Measurements from ENCODE around the gene DOCK11. TPM values are rescaled to one million over a fixed set of nuclear protein-coding genes. Genes with fewer than 3 reads are reported as not detected.

Gene DOCK11
- polyA plus RNA-seq, 1 donor from 2014 or later, result 22.3 TPM

DNA sequence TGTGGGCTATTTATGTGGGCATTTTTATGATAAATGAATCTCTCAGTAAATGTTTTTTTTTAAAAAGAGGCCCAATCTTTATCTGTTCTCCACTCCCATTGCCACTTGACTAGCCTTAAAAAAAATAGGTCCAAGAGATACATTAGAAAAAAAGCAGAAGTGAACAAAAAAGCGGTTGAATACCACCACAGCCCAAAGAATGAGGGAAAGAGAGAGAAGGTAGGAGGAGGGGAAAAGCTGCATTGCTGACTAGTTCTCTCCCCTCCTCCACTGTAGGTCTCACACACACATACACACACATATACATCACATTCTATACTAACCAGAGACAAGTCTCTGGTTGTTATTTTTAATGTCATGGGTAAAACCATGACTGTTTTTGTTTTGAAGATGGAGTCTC is 136.0 kb downstream of the DOCK11 start:
- peak overlapping the region in 3 of 4 donors; percentile 5 to 77 (median 48) for H3K4me3 Mint-ChIP-seq
- H3K27me3 Mint-ChIP-seq, result peaks cover 3% of the 10 kb centered on the region
- H3K36me3 Mint-ChIP-seq, result peaks cover 3% of the 10 kb centered on the region
- no peaks in the 10 kb centered on the region for H3K9me3 Mint-ChIP-seq
- peaks cover 13 to 18% (median 14%) of the 10 kb centered on the region in 3 donors for H3K4me1 Mint-ChIP-seq
- peak overlapping the region; percentile 3 to 74 (median 69) for H3K27ac Mint-ChIP-seq

DNA sequence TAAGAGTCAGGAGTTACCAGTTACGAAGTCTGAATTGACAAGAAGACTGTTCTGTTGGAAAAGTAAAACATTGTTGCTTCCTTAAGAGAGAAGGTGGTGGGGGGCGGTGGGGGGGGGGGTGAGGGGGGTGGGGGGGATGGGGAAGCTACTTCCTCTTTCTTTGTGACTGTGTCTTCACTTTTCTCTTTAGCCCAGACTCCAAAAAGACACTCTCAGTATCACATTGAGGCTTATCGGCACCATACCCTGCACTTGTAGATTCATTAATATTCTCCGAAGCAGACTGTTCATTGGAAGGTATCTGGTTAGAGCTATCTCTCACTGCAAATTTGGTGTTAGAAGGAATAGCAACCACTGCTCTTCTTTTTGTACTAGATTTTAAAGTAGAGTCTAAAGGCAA is 137.2 kb downstream of the DOCK11 start:
- Mint-ChIP-seq H3K27ac (peak overlapping the region in 2 of 3 donors; percentile 64 to 69), H3K27me3 (peaks cover 3% of the 10 kb centered on the region), H3K4me1 (peaks cover 13 to 18% (median 14%) of the 10 kb centered on the region in 3 donors), H3K9me3 (no peaks in the 10 kb centered on the region), H3K36me3 (peaks cover 3% of the 10 kb centered on the region), H3K4me3 (peak overlapping the region in 1 of 4 donors; percentile 50)

DNA sequence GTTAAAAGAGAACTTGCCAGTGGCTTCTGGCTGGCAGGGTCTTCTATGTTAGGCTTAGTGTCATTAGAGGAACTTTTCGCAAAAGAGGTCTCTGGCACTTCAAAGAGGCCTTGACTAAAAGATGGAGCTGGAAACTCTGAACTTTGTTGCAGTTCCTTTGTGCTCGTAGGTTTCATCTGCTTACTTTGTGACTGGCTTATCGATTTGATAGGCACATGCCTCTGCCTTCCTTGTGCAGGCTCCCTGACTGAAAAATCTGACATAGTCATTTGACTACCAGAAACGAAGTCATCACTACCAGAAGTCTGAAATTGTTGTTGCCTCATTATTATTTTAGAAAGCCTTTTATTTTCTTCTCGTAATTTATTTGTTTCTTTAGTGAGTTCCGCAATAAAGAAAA is 137.9 kb downstream of the DOCK11 start:
- peaks cover 3% of the 10 kb centered on the region for H3K27me3 Mint-ChIP-seq
- H3K9me3 Mint-ChIP-seq, result no peaks in the 10 kb centered on the region
- peak overlapping the region in 1 of 4 donors; percentile 50 for H3K4me3 Mint-ChIP-seq
- H3K4me1 Mint-ChIP-seq, result peaks cover 13 to 18% (median 14%) of the 10 kb centered on the region in 3 donors
- H3K27ac Mint-ChIP-seq, result no peak overlapping the region
- peaks cover 3% of the 10 kb centered on the region for H3K36me3 Mint-ChIP-seq

DNA sequence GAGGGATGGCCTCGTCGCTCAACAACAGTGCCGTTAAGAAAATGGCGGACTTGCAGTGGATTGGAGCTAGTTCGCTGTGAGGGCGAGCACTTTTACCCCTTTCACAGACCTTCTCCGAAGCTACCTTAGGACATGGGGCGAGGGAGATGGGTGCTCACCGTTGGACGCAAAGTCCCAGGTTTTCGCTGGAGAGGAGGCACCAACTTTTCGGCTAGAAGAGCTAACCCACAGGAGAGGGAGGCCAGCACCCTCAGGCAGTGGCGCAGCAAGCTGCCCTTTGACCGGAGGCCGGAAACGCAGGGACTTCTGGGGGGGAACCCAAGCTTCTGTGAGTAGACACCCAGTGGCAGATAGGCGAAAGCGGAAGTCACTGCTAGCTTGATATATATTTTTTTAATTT is 138.7 kb downstream of the DOCK11 start:
- H3K27me3 Mint-ChIP-seq, result peaks cover 3% of the 10 kb centered on the region
- no peaks in the 10 kb centered on the region for H3K9me3 Mint-ChIP-seq
- H3K36me3 Mint-ChIP-seq, result peaks cover 3% of the 10 kb centered on the region
- no peak overlapping the region for H3K4me3 Mint-ChIP-seq
- peaks cover 13 to 18% (median 14%) of the 10 kb centered on the region in 3 donors for H3K4me1 Mint-ChIP-seq
- H3K27ac Mint-ChIP-seq, result no peak overlapping the region

DNA sequence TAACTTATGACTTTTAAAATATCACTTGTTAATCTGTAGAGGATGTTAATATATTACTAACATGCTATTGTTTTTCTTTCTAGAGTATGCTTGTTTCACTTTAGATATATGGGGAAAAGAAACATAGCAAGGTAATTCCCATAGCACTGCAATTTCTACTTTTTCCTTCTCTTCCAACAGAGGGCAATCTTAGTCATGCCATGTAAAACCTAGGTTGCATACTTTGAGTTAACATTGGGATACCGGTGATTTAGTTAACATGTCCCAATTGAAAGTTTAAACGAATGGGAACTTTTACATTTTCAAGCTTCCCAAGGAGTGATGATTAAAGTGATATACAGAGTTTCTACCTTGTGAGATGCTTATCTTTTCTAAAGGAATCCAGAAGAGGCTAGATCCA is 142.4 kb downstream of the DOCK11 start:
- Mint-ChIP-seq H3K4me1 (peaks cover 3 to 6% (median 6%) of the 10 kb centered on the region in 3 donors), H3K27me3 (no peaks in the 10 kb centered on the region), H3K4me3 (no peak overlapping the region), H3K27ac (no peak overlapping the region), H3K9me3 (no peaks in the 10 kb centered on the region), H3K36me3 (no peaks in the 10 kb centered on the region)

DNA sequence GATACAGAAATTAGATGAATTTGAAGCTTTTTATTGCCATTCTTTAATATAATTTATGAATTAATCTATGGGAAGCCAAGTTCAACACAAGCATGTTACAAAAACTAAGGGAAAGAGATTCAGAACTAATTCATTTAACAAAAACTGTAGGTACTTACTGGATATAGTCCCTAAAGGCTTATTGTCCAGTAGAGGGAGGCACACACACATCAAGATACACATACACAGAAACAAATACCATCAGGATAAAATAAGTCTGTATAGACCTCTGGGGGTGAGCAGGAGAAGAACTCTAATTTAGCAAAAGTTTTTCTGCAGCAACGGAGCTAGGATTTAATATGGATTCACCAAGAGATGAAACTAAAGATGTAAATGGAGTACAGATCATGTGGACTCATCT is 148.8 kb downstream of the DOCK11 start:
- Mint-ChIP-seq H3K4me1 (no peaks in the 10 kb centered on the region), H3K4me3 (no peak overlapping the region), H3K27ac (no peak overlapping the region), H3K36me3 (no peaks in the 10 kb centered on the region), H3K9me3 (no peaks in the 10 kb centered on the region), H3K27me3 (no peaks in the 10 kb centered on the region)

DNA sequence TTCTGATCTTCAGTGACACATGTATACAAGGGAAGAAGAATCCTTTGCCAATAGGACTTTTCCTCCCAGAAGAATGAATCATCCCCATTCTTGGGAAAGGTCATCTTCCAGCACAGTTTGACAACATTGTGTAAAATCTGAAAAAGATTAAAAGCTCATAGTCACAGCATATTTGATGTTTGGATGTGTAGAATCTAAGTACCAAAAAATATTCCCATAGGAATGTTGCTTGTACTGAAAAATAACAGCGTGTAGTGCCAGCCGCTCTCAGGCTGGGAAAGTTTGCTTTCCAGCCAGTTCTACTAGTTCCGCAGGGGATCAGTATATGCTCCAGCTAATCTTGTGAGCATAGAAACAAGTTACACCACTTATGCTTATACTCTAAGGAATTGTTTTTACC is 157.1 kb downstream of the DOCK11 start:
- Mint-ChIP-seq H3K27me3 (no peaks in the 10 kb centered on the region), H3K9me3 (no peaks in the 10 kb centered on the region), H3K36me3 (no peaks in the 10 kb centered on the region), H3K4me3 (no peak overlapping the region), H3K4me1 (peaks cover 0 to 3% (median 3%) of the 10 kb centered on the region in 3 donors), H3K27ac (peak overlapping the region; percentile 4 to 67 (median 20))

DNA sequence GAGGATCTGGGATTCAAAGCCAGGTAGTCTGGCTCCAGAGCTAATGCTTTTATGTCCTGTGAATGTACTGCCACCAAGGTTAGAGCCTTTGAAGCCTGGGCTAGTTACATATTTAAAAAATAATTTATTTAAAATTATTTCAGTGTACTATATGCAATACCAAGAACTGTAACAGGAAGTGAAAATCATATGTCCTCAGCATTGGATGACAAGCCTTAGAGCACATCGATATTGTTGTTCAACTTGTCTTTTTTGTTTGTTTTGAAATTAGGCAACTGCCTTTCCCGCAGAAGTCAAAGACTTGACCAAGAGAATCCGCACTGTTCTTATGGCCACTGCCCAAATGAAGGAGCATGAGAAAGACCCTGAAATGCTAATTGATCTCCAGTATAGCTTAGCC is 158.7 kb downstream of the DOCK11 start:
- Mint-ChIP-seq H3K4me3 (no peak overlapping the region), H3K36me3 (no peaks in the 10 kb centered on the region), H3K27me3 (no peaks in the 10 kb centered on the region), H3K9me3 (no peaks in the 10 kb centered on the region), H3K27ac (no peak overlapping the region), H3K4me1 (peaks cover 0 to 3% (median 3%) of the 10 kb centered on the region in 3 donors)

DNA sequence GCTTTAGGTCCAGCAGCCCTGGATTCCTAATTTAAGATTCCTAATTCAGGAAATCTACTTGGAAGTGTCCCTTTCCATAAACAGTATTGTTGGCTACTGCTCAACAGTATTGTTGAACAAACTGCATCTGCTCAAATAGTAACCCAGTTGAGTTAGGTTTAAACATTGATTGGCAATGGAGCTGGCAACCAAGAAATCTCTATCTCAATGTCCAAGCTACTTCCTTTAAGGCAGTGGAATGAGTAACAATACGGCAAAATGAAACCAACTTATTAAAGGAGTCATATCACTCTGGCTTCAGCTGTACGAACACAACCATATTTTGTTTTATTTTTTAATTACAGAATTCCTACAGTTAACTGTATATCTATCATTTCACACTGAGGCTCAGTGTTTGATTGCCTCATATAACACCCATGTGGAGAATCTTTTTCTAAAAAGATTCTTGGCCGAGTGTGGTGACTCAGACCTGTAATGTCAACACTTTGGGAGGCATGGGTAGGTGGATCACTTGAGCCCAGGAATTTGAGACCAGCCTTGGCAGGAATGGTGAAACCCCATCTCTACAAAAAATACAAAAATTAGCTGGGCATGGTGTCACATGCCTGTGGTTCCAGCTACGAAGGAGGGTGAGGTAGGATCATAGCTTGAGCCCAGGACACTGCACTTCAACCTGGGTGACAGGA is 160.1 kb downstream of the DOCK11 start:
- no peaks in the 10 kb centered on the region for H3K27me3 Mint-ChIP-seq
- H3K4me1 Mint-ChIP-seq, result peaks cover 0 to 3% (median 3%) of the 10 kb centered on the region in 3 donors
- H3K9me3 Mint-ChIP-seq, result no peaks in the 10 kb centered on the region
- no peak overlapping the region for H3K27ac Mint-ChIP-seq
- H3K36me3 Mint-ChIP-seq, result no peaks in the 10 kb centered on the region
- no peak overlapping the region for H3K4me3 Mint-ChIP-seq

DNA sequence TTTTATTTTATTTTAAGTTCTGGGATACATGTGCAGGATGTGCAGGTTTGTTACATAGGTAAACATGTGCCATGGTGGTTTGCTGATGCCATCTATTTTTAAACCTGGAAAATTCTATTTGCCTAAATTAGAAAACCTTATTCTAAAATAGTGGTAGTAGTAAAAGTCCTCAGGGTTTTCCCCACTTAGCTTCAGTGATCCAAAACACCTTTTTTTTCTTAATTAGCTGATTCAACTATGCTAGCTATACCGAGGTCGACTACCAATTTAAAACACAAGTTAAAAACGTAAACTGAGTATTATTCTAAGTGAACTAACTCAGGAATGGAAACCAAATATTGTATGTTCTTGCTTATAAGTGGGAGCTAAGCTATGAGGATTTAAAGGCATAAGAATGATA is 161.8 kb downstream of the DOCK11 start:
- Mint-ChIP-seq H3K27me3 (no peaks in the 10 kb centered on the region), H3K4me3 (no peak overlapping the region), H3K36me3 (no peaks in the 10 kb centered on the region)

DNA sequence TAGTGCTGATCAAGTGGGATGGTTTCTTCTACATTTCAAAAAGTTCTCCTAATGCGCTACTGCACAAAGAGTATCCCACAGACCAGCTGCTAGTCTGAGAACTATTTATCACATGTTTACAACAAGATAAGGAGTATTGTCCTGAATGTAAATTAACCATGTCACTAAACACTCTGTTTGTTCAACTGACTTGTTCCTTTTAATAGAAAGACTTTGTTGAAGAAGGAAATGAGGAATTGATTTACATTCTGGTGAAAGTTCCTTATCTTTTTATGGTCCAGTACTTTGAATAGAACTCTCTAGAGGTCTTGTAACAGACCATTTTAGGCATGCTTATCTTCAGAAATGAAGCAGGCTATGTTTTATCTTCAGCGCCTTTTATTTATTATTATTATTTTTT is 164.5 kb downstream of the DOCK11 start:
- H3K9me3 Mint-ChIP-seq, result no peaks in the 10 kb centered on the region
- H3K4me1 Mint-ChIP-seq, result no peaks in the 10 kb centered on the region
- H3K27me3 Mint-ChIP-seq, result no peaks in the 10 kb centered on the region
- H3K4me3 Mint-ChIP-seq, result no peak overlapping the region
- no peak overlapping the region for H3K27ac Mint-ChIP-seq
- H3K36me3 Mint-ChIP-seq, result peaks cover 2% of the 10 kb centered on the region

More for the DNA sequence above, 161.8 kb downstream of the DOCK11 start:
- H3K27ac Mint-ChIP-seq, result no peak overlapping the region
- peaks cover 0 to 3% (median 3%) of the 10 kb centered on the region in 3 donors for H3K4me1 Mint-ChIP-seq
- H3K9me3 Mint-ChIP-seq, result no peaks in the 10 kb centered on the region

DNA sequence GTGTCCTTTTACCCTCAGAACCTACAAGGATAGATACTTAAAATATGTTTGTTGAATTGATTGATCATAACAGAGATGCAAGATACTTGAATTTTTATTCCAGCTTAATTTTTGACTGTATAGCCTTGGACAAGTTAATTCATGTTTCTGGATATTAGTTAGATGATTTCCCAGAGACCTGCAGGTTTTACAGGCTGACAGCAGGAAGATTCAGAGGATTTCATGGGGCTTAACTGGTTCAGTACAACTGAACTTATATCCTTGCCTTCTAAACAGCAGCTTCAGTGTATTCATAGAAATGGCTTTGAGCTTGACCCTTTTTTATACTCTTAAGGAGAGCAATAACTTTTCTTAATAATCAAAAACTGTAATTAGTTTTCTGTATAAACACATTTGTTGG is 169.6 kb downstream of the DOCK11 start:
- Mint-ChIP-seq H3K36me3 (peaks cover 2% of the 10 kb centered on the region), H3K27ac (no peak overlapping the region), H3K9me3 (no peaks in the 10 kb centered on the region), H3K27me3 (no peaks in the 10 kb centered on the region), H3K4me3 (no peak overlapping the region), H3K4me1 (no peaks in the 10 kb centered on the region)

DNA sequence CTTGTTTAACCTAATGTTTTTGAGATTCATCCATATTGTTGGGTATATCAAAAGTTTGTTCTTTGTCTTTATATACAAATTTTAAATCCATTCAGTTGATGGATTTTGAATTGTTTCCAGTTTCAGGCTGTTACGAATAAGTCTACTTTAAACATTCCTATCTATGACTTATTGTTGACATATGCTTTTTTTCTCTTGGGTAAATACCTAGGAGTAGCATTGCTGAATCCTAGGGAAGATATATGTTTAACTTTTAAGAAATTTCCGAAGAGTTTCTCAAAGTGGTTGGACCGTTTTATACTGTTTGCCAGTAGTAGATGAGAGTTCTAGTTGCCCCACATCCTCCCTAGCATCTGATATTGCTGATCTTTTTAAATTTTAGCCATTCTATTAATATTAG is 170.9 kb downstream of the DOCK11 start:
- Mint-ChIP-seq H3K4me3 (no peak overlapping the region), H3K9me3 (no peaks in the 10 kb centered on the region), H3K27me3 (no peaks in the 10 kb centered on the region), H3K36me3 (peaks cover 2% of the 10 kb centered on the region), H3K27ac (no peak overlapping the region), H3K4me1 (no peaks in the 10 kb centered on the region)

DNA sequence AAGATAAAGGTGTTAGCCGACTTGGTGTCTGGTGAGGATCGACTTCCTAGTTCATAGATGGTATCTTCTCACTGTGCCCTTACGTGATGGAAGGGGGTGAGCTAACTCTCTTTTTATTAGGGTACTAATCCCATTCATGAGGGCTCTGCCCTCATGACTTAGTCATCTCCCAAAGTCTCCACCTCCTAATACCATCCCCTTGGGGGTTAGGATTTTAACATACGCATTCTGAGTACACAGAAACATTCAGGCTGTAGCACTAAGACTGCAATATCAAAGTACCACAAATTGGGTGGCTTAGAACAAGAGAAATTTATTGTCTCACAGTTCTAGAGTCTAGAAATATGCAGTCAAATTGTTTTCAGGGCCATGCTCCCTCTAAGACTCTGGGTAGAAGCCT is 173.8 kb downstream of the DOCK11 start:
- no peak overlapping the region for H3K4me3 Mint-ChIP-seq
- no peaks in the 10 kb centered on the region for H3K27me3 Mint-ChIP-seq
- H3K4me1 Mint-ChIP-seq, result no peaks in the 10 kb centered on the region
- H3K27ac Mint-ChIP-seq, result peak overlapping the region in 1 of 3 donors; percentile 12
- no peaks in the 10 kb centered on the region for H3K36me3 Mint-ChIP-seq
- H3K9me3 Mint-ChIP-seq, result no peaks in the 10 kb centered on the region

DNA sequence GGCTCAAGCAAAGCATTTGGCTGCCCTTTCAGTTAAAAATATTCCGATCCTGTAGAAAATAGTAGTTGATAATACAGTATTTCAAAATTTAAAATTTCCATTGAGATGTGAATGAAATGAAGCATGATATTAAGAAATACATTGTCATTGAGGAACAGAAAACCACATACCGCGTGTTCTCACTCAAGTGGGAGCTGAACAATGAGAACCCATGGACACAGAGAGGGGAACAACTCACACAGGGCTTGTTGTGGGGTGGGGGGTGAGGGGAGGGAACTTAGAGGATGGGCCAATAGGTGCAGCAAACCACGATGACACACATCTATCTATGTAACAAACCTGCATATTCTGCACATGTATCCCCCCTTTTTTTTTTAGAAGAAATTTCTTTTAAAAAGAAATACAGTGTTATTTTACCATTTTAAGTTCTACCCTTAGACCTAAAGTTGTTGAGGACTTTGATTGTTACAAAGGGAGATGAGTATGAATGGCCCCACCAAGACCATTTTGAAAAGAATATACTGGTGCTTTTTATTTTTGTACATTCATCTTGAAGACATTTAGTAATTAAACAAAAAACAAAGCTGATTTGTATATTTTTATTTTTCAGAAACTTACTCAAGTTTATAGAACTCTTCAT is 179.8 kb downstream of the DOCK11 start:
- Mint-ChIP-seq H3K27ac (no peak overlapping the region), H3K4me1 (no peaks in the 10 kb centered on the region), H3K9me3 (no peaks in the 10 kb centered on the region), H3K4me3 (no peak overlapping the region), H3K27me3 (no peaks in the 10 kb centered on the region), H3K36me3 (no peaks in the 10 kb centered on the region)

DNA sequence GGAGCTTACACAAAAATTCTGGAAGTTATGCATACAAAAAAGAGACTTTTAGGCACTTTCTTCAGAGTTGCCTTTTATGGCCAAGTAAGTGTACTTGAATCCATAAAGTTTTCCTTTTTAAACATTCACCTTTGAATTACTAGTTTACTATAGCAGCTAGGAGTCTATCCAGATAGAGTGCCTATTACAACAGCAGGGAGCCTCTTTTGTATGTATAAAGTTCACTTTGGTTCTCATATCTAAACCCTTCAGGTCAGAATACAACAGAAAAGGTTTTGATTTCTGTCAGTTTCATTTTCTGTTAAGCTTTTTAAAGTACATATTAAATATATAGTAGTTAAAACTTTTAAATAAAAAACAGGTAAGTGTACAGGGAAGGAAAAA is 180.3 kb downstream of the DOCK11 start:
- Mint-ChIP-seq H3K4me1 (no peaks in the 10 kb centered on the region), H3K4me3 (no peak overlapping the region), H3K9me3 (no peaks in the 10 kb centered on the region), H3K27ac (no peak overlapping the region), H3K27me3 (no peaks in the 10 kb centered on the region), H3K36me3 (no peaks in the 10 kb centered on the region)

All from IgD-negative memory B cell (primary cell).